Activated CD8-positive, alpha-beta memory T cell treated with anti-CD3 and anti-CD28 coated beads for 1 hour (primary cell): ENCODE measurements around the gene LGALS3.

Source experiments
- DNase-seq, 2 donors: peaks; one replicate each; pipeline ENCODE4 v3.0.0-alpha.2; 2020; ENCODE audit warnings: low read depth in 1 of 2; ENCODE audit errors: extremely low read depth in 1 of 2

Gene LGALS3

DNA sequence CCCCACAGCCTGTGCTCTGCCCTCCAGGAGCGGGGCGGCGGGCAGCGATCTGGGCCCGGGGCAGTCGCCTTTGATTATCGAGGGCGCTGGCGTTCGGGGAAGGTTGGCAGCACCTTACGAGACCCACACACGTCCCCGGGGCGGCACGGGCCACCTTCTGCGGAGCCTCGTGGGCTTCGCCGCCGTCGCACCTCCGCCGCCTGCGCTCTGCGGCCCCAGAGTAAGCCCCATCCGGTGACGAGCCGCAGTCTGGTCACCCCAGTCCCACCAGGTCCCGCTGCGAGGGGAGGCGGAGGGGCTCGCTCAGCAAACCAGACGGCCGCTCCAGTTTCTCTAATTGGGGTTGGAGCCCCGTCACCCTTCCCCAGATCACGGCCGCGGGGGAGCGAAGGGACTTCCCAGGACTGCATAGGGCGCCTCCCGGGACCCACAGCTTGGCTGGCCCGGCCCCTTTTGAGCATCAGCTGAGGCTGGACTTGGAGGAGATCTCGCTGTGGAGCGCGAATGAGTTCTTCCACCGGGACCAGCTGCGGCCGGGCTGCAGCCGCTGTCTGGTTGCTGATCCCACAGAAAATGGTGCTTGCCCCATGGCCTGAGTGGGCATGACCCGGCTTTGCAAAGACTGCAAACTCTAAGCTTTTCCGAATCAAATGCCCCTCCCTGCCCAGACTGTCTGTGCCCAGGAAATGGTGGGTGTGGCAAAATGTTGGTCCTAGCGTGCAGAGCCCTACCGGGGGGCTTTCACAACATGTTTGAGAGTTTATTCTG, 560 bp downstream of the LGALS3 start:
- DNase-seq: peak in 1 of 2 donors; percentile 27

GRCh38 chr14:55130196-55130550, 1.1 kb downstream of the LGALS3 start:
- DNase-seq: no peak

DNA sequence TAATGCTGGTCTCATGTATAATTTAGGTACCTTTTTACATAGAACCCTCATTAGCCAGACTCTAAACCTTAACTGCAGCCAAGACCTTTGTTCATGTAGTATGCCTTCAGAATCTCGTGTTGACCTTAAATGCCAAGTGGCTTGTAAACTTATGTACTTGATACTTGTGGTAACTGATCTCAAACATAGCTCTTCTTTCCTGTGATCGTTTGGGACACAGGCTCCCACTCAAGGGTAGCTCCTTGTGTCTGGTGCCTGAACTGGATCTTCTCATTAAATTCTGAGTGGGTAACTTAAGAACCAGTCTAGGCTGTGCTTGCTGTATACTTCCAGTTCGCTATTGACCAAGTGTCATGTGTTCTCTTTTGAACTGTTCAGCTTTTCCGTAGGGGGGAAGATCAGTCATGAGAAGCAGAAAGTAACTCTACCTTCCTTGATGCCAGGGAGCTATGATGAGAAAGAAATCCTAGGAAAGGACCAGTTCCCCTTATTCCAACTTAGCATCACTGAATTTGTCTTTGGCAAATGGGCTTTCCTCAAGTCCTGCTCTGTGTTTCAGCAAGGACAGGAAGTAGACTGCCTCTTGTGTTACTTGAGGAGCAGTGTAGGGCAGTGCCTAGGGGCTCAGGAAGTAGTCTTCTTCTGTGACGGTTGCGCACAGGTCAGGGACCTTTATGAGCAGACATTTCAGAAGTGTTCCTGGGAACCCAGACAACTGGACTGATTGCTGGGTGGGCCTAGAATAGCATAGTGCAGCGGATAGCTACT, 2.5 kb downstream of the LGALS3 start:
- DNase-seq: no peak

GRCh38 chr14:55133416-55133815, 4.4 kb downstream of the LGALS3 start:
- no peak for DNase-seq

- no peak for DNase-seq
Observed at GRCh38 chr14:55136241-55136640, 7.2 kb downstream of the LGALS3 start.

DNA sequence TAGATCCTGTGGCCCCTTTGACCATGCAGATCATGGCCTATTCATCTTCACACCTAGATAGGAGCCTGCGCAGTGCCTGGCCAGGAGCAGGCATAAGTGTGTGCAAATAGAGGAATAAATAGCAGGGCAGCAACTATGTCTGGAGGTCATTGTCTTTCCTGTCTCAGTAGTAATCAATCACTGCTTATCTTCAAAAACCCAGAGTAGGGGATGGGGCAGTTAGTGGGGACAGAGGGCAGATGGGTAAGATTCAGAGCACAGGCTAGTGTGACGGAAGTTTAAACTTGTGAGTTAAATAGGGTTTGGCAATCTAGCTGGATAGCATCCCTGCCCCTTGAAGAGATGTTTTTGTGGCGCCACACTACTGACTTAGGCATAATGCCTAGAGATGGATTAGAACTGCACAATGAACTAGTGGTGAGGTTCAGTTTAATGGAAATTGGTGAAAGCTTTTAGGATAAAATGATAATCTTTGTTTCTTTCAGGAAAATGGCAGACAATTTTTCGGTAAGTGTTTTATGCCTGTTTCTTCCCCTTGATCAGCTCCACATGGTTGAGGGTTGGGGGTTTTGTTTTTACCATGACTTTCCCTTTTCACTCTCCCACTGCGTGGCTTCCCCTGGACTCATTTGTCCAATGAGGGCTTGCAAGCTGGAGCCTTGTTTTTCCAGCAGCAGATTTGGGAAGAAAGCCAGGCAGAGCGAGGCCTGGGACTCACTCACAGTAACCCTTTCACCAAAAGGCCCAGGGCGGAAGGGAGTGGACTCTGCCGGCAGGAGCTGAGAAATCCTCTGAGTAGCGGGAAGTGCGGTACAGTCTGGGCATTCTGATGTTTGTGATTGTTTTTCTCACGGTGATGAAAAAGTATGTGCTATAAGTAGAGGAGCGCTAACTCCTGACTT, 8.1 kb downstream of the LGALS3 start:
- DNase-seq: no peak

- no peak for DNase-seq
Observed at GRCh38 chr14:55138091-55138490, 9.0 kb downstream of the LGALS3 start.

DNA sequence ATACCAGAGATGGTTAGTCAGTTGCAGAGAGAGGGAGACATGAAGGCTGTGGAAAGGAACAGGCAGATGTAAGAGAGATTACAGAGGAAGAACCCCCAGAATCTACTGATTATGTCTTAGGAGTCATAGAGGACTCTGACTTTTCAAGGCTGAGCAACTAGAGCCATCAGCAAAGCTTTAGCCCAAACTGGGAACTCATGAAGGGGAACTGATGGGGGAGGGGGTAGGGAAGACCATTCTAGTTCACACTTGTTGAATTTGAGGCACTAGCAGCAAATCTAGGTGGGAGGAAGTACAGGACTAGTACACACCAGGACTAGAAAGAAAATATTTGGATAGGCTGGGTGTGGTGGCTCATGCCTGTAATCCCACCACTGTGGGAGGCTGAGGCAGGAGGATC, 10.1 kb downstream of the LGALS3 start:
- DNase-seq: no peak

- DNase-seq: no peak
Observed at GRCh38 chr14:55139696-55140509, 10.9 kb downstream of the LGALS3 start.

- no peak for DNase-seq
Observed at GRCh38 chr14:55141825-55142224, 12.8 kb downstream of the LGALS3 start.

DNA sequence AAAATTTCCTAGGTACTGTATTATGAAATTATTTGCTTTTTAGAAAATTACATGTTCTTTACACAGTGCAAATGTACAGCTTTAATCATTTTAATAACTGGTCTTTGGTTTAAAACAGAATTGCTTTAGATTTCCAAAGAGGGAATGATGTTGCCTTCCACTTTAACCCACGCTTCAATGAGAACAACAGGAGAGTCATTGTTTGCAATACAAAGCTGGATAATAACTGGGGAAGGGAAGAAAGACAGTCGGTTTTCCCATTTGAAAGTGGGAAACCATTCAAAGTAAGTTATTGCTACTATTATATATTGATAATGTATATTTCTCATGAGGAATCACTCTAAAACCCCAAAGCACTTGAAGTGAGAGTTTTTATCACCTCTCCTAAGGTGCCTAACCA, 13.4 kb downstream of the LGALS3 start:
- no peak for DNase-seq

- DNase-seq: no peak
Observed at GRCh38 chr14:55146425-55146824, 17.4 kb downstream of the LGALS3 start.

- DNase-seq: no peak
Observed at GRCh38 chr14:55151601-55152000, 22.5 kb downstream of the LGALS3 start.

DNA sequence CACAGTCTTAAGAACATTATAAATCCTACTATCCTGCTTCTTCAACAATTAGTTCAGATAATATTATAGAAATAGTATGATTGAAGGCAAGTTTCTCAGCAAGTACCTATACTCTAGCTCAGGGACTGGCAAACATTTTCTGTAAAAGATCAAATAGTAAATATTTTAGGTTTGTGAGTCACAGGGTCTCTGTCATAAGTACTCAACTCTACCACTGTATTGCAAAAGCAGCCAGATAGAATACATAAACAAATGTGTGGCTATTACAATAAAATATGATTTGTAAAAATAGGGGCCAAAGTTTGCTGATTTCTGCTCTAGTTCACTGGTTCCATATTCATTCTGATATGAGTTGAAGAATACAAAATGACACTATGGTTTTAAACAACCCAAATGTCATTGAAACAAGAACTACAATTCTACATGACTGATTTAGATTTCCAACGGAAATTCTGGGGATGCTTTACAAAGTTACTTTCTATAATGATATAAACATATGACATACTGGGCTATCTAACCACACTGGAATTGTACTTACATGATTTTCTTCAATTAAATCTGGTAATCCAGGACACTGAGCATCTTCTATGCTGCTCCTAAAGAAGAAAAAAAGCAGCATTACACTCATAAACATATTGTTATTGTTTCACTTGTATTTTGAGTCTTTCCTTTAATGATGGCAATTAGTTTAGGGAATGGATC, 23.2 kb downstream of the LGALS3 start:
- no peak for DNase-seq

DNA sequence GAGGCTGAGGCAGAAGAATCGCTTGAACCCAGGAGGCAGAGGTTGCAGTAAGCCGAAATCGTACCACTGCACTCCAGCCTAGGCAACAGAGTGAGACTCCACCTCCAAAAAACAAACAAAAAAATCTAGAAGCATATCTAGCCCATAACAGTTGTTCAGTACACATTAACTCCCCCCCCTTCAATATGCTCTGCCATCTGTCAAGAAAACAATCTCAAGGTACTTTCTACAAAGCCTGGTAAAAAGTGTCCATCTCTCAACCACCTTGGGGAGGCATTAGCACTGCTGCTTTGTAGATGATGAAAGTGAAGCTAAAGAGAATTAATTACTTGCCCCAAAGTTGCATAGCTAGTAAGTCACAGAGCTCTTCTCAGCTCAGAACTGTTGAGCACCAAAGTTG, 24.9 kb downstream of the LGALS3 start:
- no peak for DNase-seq

DNA sequence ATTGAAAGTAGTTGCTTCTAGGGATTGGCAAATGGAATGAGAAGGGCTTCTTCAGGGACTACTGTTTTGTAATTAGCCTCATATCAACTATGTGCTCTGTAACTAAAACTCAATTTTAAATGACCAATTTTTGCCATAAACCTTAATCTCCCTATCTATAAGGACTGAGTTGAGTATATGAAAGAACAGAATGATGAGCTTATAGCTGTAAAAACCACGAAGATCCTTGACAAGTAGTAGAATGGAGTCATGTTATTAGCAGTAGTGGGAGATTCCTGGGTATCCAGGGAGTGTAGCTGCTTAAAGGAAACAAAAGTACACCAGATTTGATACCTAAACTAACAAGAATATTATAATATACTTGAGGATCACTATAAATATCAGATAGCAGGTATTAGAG, 28.0 kb downstream of the LGALS3 start:
- DNase-seq: no peak

DNA sequence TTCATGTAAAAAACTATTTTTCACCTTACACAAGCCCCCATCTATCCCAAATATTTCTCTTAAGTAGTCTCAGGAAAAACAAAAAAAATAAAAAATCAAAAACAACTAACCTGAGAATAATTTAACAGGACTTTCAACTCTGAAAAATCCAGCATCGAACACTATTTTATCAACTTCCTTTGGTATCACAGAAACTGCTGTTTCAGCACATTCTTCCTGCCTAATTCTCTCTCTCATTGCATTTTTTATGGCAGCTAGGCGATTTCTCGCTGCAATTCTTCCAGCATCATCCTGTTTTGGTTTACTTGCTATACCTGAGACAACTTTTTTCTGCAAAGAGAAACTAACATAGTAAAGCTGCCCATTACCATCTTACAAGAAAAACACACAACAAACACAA, 29.4 kb downstream of the LGALS3 start:
- no peak for DNase-seq

GRCh38 chr14:55160989-55161388, 31.9 kb downstream of the LGALS3 start:
- DNase-seq: no peak

DNA sequence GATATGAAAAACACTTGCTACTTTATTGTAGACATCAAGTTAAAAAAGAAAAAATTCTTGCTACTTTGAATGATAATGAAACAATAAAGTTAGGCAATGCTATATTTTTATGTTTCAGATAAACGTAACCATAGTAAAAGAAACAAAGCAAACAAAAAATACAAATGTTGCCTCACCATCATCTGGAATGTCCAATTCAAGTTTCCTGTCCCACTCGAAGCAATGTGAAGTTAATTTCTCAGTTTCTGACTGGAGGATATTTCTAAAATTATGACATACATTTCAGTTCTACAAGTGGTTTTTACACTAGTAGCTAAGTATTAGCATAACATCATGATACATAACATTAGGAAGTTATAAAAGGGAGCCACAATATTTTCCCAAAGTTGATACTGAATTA, 41.5 kb downstream of the LGALS3 start:
- no peak for DNase-seq

GRCh38 chr14:55180006-55180405, 51.0 kb downstream of the LGALS3 start:
- no peak for DNase-seq
